T-helper 17 cell (primary cell): ENCODE results near the gene CCT6B. TPM values are rescaled to one million over a fixed set of nuclear protein-coding genes. Genes with fewer than 3 reads are reported as not detected.
A peak's percentile ranks its signal among the peaks of the same experiment; 100 is the strongest.
"Not testable (repeated sequence)": the region's sequence is repeated elsewhere in the genome, so short reads cannot be mapped to it uniquely, and the experiment has no call there.

Experiments used
- ATAC-seq: fragments of 150-1000 bp; cut with Tn5 transposase; 2 replicates; pipeline ENCODE4 v1.10.0; 2021; ENCODE audit warnings: mild to moderate bottlenecking, moderate library complexity
- DNase-seq, 3 donors: peaks; one replicate each; pipeline versions ENCODE4 v3.0.0 to v3.0.0-alpha.2; 2020 to 2021
- H3K9me3 ChIP-seq: one replicate; pipeline ENCODE4 v1.7.0; 2013; ENCODE audit warnings: low read length, mild to moderate bottlenecking; ENCODE audit not compliant: control insufficient read depth, poor library complexity, severe bottlenecking
- H3K27ac Mint-ChIP-seq: one replicate; pipeline ENCODE4 v1.8.0; 2022; ENCODE audit warnings: mild to moderate bottlenecking, moderate library complexity, mixed read lengths
- H3K27me3 Mint-ChIP-seq: one replicate; pipeline ENCODE4 v1.8.0; 2022; ENCODE audit warnings: mixed read lengths
- H3K36me3 Mint-ChIP-seq: one replicate; pipeline ENCODE4 v1.8.0; 2022; ENCODE audit warnings: low read depth, mixed read lengths
- H3K4me1 Mint-ChIP-seq: one replicate; pipeline ENCODE4 v1.8.0; 2022; ENCODE audit warnings: mild to moderate bottlenecking, mixed read lengths
- H3K4me3 Mint-ChIP-seq: one replicate; pipeline ENCODE4 v1.8.0; 2022; ENCODE audit warnings: mild to moderate bottlenecking, moderate library complexity, mixed read lengths
- total RNA-seq, 4 donors: library from RNA in 2 of 4; stranded (reverse) in 2 of 4; gene quantifications; one replicate each; pipeline ENCODE4 v1.2.3 and lab custom pipeline; 2022 to 2026

The CCT6B gene, protein sequence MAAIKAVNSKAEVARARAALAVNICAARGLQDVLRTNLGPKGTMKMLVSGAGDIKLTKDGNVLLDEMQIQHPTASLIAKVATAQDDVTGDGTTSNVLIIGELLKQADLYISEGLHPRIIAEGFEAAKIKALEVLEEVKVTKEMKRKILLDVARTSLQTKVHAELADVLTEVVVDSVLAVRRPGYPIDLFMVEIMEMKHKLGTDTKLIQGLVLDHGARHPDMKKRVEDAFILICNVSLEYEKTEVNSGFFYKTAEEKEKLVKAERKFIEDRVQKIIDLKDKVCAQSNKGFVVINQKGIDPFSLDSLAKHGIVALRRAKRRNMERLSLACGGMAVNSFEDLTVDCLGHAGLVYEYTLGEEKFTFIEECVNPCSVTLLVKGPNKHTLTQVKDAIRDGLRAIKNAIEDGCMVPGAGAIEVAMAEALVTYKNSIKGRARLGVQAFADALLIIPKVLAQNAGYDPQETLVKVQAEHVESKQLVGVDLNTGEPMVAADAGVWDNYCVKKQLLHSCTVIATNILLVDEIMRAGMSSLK
- total RNA-seq (1 to 10 TPM; 3.5 to 5.1 TPM), total RNA-seq (lab: John Stamatoyannopoulos, UW) (3.6 to 4.7 reads per million in 2 donors)

DNA sequence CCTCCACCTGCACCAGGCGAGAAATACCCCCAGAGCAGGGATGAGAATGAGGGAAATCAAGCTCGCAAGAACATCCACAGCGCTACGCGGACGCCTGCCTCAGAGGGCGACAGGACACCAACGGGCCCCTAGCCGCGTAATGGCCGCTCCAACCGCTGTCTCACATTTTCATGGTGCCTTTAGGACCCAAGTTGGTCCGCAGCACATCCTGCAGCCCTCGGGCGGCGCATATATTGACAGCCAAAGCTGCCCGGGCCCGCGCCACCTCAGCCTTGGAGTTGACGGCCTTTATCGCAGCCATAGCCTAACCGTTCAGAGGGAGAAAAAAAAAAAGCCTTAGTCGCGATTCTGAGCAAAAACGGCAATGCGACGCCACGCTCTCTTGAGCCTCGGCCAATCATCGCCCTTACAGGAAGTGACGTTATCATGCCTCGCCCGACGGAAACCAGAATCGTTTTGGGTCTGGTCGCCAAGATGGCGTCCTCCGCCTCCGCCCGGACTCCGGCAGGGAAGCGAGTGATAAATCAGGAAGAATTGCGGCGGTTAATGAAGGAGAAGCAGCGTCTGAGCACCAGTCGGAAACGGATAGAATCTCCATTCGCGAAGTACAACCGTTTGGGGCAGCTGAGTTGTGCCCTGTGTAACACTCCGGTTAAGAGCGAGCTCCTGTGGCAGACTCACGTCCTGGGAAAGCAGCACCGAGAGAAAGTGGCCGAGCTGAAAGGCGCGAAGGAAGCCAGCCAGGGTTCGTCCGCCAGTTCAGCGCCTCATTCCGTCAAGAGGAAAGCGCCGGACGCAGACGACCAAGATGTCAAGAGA is at the start of gene CCT6B, which contains the start of gene ZNF830:
Gene CCT6B, minus strand, starts transcription at position 368 of the 819 bp plus-strand sequence. Its CDS starts 67 bp downstream, at position 301.
Gene ZNF830, plus strand, starts transcription at position 448 of the 819 bp plus-strand sequence. Its CDS starts 27 bp downstream, at position 475.
- no peaks in the 10 kb centered on the region for H3K9me3 ChIP-seq
- H3K27ac Mint-ChIP-seq = peak within 1 kb of the TSS; percentile 96
- peak; percentile 70 to 81 (median 80) for DNase-seq
- H3K36me3 Mint-ChIP-seq = peaks cover 6% of the 10 kb centered on the region
- ATAC-seq = peak; percentile 90
- H3K4me1 Mint-ChIP-seq = peaks cover 16% of the 10 kb centered on the region
- H3K4me3 Mint-ChIP-seq = peak within 1 kb of the TSS; percentile 94
- H3K27me3 Mint-ChIP-seq = peaks cover 2% of the 10 kb centered on the region

DNA sequence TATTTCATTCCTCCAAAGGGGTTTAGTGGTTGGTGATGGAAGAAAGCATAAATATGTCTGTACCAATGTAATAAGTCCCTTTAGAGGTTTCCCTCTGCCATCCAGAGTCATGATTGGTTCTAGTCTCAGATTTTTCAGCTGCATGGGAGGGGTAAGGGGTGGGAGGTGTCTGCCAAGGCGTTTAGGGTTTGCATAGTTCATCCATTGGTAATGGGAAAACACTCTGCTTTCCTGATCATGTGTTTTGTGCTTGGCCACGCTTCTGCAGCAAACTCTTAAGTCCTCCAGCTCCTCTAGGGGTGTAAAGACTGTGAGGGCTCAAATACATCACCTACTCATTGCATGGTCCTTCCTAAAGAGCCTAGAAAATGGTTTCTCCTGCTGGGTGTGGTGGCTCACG is 48.8 kb upstream of the CCT6B start:
- no peak overlapping the region for H3K4me3 Mint-ChIP-seq
- ATAC-seq = no peak
- no peaks in the 10 kb centered on the region for H3K9me3 ChIP-seq
- H3K27ac Mint-ChIP-seq = no peak overlapping the region
- no peaks in the 10 kb centered on the region for H3K27me3 Mint-ChIP-seq
- no peak for DNase-seq
- H3K36me3 Mint-ChIP-seq = no peaks in the 10 kb centered on the region
- H3K4me1 Mint-ChIP-seq = peaks cover 3% of the 10 kb centered on the region

DNA sequence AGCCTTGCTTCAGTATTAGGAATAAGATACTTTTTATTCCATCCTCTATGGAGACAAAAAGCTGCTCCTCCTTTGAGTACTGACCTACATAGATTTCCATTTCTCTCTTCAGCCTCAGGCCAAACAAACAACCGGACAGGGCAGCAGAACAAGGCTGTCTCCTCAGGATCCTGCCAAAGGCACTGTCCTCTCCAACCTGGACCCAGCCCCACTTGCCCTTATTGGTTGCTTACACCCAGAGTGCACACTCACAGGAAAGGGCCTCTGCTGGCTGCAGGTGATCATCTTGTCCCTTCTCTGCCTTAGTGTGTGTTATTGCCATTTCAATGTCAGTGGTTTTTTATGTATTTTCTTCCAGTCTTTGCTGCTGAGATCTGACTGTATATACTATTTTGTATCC is 45.7 kb upstream of the CCT6B start:
- Mint-ChIP-seq H3K4me1 (peaks cover 3% of the 10 kb centered on the region), H3K4me3 (no peak overlapping the region), H3K36me3 (no peaks in the 10 kb centered on the region), H3K27ac (peak overlapping the region; percentile 75), H3K27me3 (no peaks in the 10 kb centered on the region)
- H3K9me3 ChIP-seq = no peaks in the 10 kb centered on the region
- ATAC-seq = no peak
- DNase-seq = no peak

DNA sequence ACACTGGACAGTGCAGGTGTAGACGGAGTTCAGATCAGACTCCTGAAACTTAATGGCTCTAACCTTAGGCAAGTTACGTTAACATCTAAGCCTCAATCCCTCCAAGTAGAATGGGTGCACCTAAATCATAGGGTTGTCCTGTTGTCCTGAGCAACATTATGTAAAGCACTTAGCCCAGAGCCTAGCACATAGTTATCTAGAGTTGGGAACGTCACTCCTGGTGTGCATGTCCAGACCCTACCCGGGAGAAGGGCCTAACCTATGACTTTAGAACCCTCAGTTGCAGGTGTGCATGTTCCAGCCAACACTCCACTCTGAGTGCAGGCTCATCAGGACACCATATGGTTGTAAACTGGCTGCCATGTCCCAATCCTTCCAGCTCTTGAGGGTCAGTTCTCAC is 45.1 kb upstream of the CCT6B start:
- ATAC-seq = no peak
- Mint-ChIP-seq H3K4me3 (no peak overlapping the region), H3K4me1 (peaks cover 5% of the 10 kb centered on the region), H3K27me3 (no peaks in the 10 kb centered on the region), H3K36me3 (no peaks in the 10 kb centered on the region), H3K27ac (no peak overlapping the region)
- DNase-seq = no peak
- H3K9me3 ChIP-seq = no peaks in the 10 kb centered on the region

DNA sequence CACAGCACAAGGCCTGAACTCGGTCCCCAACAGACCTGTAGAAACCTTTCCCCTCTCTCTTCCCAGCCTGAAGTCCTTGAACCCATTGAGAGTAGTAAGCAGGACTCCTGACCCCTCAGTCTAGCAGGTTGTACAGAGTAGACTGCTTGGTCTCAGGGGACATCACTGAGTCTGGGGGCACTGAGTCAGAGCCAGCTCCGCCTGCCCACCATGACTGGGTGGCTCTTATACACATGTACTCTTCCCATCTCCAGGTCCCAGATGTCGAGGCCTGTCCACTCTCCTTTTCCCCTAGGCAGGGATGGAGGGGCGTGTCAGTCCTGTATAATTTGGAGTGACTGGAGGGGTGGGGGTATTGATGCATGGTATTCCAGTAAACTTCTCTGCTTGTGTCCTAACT is 42.5 kb upstream of the CCT6B start:
- Mint-ChIP-seq H3K36me3 (no peaks in the 10 kb centered on the region), H3K27ac (peak overlapping the region; percentile 74), H3K27me3 (no peaks in the 10 kb centered on the region), H3K4me3 (no peak overlapping the region), H3K4me1 (peaks cover 5% of the 10 kb centered on the region)
- ATAC-seq = no peak
- no peak for DNase-seq
- H3K9me3 ChIP-seq = no peaks in the 10 kb centered on the region

DNA sequence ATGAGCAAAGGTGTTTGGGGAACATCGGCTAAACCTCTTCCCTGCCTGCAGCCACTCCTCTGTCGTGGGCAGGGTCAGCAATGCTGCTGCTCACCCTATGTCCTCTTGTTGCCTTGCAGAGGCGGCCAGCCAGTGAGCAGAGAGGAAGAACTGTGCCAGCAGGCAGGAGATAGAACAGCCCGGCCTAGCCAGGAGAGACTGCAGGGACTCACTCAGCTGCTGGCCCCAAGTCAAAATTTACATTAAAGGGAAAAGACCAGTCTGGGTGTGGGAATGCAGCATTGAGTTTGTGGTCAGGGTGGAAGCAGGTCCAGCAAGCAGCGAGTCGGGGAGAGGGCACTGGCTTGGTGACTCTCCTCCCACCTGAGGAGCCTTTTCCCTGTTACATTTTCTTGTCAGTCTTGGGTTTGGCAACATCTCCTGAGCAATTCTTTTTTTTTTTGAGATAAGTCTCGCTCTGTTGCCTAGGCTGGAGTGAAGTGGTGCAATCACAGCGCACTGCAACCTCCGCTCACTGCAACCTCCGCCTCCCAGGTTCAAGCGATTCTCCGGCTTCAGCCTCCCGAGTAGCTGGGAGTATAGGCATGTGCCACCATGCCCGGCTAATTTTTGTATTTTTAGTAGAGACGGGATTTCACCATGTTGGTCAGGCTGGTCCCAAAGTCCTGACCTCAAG is 41.8 kb upstream of the CCT6B start:
- Mint-ChIP-seq H3K4me1 (peaks cover 7% of the 10 kb centered on the region), H3K27ac (peak overlapping the region; percentile 84)
- no peak for ATAC-seq

DNA sequence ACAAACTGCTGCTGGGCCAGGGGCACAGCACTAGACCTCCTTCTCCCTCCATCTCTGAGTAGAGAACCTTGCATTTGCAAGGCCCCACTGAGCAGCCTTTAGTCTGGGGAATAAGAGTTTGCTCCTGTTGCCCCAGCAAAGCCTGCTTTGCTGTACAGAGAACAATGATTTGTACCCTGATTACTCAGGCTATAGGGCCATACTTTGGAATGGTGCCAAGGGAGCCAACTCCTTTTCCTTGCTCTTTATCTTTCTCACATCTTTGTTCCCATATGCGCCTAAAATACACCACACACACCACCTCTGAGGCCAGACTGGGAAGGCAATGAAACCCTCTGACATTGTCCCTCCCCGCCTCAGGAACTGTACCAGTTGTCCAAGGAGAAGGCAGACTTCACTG is 40.3 kb upstream of the CCT6B start:
- peak overlapping the region; percentile 84 for H3K27ac Mint-ChIP-seq
- no peak overlapping the region for H3K4me3 Mint-ChIP-seq
- H3K4me1 Mint-ChIP-seq = peaks cover 4% of the 10 kb centered on the region
- no peaks in the 10 kb centered on the region for H3K36me3 Mint-ChIP-seq
- no peaks in the 10 kb centered on the region for H3K9me3 ChIP-seq
- no peaks in the 10 kb centered on the region for H3K27me3 Mint-ChIP-seq
- DNase-seq (no peak), ATAC-seq (no peak)

More for the DNA sequence above, 41.8 kb upstream of the CCT6B start:
- H3K36me3 Mint-ChIP-seq = no peaks in the 10 kb centered on the region
- H3K4me3 Mint-ChIP-seq = peak overlapping the region; percentile 25
- H3K9me3 ChIP-seq = no peaks in the 10 kb centered on the region
- H3K27me3 Mint-ChIP-seq = no peaks in the 10 kb centered on the region
- no peak for DNase-seq

DNA sequence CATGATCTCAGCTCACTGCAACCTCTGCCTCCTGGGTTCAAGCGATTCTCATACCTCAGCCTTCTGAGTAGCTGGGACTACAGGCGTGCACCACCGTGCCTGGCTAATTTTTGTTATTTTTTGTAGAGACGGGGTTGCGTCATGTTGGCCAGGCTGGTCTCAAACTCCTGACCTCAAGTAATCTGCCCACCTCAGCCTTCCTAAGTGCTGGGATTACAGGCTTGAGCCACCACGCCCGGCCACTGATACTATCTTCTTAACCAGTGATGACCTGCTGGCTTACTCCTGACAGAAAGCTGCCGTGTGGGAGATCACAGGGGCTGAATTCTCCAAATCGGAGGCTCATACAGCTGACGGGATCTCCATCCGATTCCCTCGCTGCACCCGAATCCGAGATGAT is 39.7 kb upstream of the CCT6B start:
- not testable (repeated sequence) for H3K36me3 Mint-ChIP-seq, ATAC-seq, H3K9me3 ChIP-seq, DNase-seq, H3K4me1 Mint-ChIP-seq, H3K27me3 Mint-ChIP-seq
- H3K4me3 Mint-ChIP-seq = peak overlapping the region; percentile 19
- peak overlapping the region; percentile 84 for H3K27ac Mint-ChIP-seq

DNA sequence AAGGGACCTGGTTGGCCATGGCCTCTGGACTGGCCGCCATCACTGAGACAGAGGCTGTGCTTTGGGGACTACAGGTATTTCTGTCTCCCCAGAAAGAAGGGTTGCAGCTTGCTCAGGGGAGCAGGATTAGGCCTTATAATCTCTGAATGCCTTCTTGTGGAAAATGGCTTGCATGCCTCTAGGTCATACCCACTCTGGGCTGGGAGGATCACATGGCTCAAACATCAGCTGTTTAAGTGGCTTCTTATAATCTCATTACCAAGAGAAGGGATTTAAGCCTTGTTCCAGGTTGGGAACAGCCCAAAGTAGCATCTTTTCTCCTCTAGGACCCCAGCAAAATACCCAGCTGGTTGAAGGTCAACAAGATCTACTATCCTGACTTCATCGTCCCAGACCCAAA is 38.2 kb upstream of the CCT6B start:
- ATAC-seq = no peak
- Mint-ChIP-seq H3K27me3 (no peaks in the 10 kb centered on the region), H3K4me1 (peaks cover 4% of the 10 kb centered on the region), H3K36me3 (no peaks in the 10 kb centered on the region), H3K4me3 (no peak overlapping the region), H3K27ac (no peak overlapping the region)
- no peak for DNase-seq
- no peaks in the 10 kb centered on the region for H3K9me3 ChIP-seq

DNA sequence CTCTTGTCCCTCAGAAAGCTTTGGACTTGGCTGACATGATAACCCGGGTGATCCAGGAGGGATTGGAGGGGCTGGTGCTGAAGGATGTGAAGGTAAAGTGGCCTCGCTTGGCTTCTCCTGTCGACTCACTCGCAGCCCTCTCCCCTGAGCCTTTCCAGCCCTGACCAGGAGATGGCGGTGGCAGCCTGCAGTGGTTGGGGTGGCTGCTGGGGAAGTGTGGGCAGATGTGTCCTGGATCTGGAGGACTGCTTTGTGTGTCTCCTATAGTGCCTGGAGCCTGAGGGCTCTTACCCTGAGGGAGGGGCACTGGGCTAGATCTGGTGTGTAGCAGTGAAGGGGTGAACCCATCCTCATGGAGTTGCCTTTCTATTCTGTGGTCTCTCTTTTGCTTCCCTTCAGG is 36.9 kb upstream of the CCT6B start:
- no peaks in the 10 kb centered on the region for H3K9me3 ChIP-seq
- H3K27ac Mint-ChIP-seq = peak overlapping the region; percentile 57
- DNase-seq (peak; percentile 60 to 77 (median 64)), ATAC-seq (peak; percentile 96)
- H3K4me1 Mint-ChIP-seq = peaks cover 4% of the 10 kb centered on the region
- H3K4me3 Mint-ChIP-seq = no peak overlapping the region
- H3K36me3 Mint-ChIP-seq = no peaks in the 10 kb centered on the region
- H3K27me3 Mint-ChIP-seq = no peaks in the 10 kb centered on the region

DNA sequence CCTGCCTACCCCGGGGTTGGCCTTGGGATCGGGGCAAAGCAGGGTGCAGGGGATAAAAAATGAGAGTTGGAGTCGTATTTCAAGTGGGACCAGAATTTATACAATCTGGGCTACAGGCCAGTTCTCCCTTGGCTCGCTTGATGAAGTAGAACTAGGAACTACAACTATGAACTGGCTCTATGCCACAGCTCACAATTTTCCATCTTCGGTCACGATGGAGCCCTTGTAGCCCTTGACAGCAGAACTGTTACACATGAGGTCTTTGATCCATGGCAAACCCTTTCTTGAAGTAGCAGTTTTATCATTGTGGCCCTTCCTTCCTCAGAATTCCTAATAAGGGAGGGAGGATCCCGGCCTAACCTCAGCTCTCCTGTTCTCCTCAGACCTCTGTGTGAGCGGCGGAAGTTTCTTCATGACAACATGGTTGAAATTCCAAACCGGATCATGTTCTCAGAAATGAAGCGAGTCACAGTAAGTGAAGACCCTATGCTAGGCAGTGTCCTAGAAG is 36.1 kb upstream of the CCT6B start:
- H3K27ac Mint-ChIP-seq = no peak overlapping the region
- no peak for DNase-seq

DNA sequence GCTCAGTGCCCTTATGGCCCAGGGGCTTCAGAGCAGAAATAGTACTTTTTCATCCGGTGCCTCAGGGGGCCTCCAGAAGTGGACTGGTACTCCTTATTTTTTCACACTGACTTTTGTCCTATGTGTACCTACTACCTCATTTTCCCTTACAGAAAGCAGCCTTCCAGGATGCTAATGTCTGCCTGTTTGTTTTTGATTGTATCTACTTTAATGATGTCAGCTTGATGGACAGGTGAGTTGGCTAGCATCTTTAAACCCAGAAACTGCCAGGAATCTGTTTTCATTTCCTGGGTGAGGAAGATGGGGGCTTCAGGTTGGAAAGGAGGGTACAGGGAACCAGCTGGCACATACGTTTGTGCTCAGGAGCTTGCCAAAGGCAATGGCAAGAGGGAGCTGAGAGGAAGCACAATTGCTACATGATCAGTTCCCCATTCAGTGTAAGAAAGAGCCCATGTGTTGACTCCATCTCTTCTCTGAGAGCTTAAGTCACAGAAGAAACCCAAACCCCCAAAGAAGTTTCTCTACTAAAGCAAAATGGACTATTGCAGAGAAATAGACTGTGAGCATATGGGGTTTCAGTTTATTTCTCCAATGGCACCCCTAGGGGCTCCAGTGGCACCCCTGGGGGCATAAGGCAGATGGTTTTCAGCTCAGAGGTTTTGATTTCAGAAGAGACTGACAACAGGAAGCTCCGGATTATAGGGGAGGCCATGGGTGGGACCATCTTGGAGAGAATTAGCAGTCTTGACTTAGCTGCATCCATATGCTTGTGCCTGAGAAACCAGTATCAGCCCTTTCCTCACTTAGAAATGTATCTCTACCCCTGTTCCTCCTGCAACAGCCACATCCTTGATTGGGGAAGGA is 35.4 kb upstream of the CCT6B start:
- Mint-ChIP-seq H3K4me3 (no peak overlapping the region), H3K27me3 (no peaks in the 10 kb centered on the region), H3K4me1 (peaks cover 3% of the 10 kb centered on the region), H3K27ac (no peak overlapping the region), H3K36me3 (no peaks in the 10 kb centered on the region)
- no peaks in the 10 kb centered on the region for H3K9me3 ChIP-seq
- ATAC-seq = no peak
- no peak for DNase-seq

More for the DNA sequence above, 36.1 kb upstream of the CCT6B start:
- H3K4me1 Mint-ChIP-seq = peaks cover 4% of the 10 kb centered on the region
- H3K4me3 Mint-ChIP-seq = no peak overlapping the region
- no peak for ATAC-seq
- no peaks in the 10 kb centered on the region for H3K36me3 Mint-ChIP-seq
- H3K9me3 ChIP-seq = no peaks in the 10 kb centered on the region
- no peaks in the 10 kb centered on the region for H3K27me3 Mint-ChIP-seq
